Thyroid gland (tissue), 4 donors: ENCODE results near the gene PEPD.

Experiments used
- POLR2A ChIP-seq, 2 donors: fragments of 450-650 bp; IDR thresholded peaks; one replicate each; pipeline ENCODE4 v1.6.1; 2017; ENCODE audit warnings: antibody characterized with exemption in 2 of 2, mild to moderate bottlenecking in 2 of 2, moderate library complexity in 1 of 2
- TF ChIP-seq, protein P1 (sequence below), 6 experiments: fragments of 200-600 bp in 3 of 6; fragments of 450-650 bp in 3 of 6; sonication (generic) in 3 of 6; IDR thresholded peaks; one replicate each; pipeline ENCODE4 v1.5.1; 2016 to 2019; ENCODE audit warnings: antibody characterized with exemption in 6 of 6, mild to moderate bottlenecking in 2 of 6, inconsistent platforms in 1 of 6, moderate library complexity in 1 of 6

DNA sequence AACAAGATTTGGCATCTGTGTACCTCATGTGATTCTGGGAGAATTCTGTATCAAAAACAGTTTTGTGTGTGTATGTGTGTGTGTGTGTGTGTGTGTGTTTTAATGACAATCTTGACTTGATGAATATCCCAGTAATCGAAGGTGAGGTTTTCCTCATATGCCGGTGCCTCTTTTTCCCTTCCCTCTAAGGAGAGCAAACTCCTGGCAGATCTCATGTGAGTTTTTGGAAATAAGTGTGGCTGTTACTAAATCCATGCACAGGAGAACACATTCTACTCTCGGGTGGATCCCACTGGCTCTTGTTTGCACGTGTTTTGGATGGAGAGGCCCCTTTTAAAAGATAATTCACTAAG, 177.0 kb downstream of the PEPD start:
- no peak for TF ChIP-seq POLR2A (IDR thresholded peaks at IDR 0.05)
- TF ChIP-seq, protein P1, sequence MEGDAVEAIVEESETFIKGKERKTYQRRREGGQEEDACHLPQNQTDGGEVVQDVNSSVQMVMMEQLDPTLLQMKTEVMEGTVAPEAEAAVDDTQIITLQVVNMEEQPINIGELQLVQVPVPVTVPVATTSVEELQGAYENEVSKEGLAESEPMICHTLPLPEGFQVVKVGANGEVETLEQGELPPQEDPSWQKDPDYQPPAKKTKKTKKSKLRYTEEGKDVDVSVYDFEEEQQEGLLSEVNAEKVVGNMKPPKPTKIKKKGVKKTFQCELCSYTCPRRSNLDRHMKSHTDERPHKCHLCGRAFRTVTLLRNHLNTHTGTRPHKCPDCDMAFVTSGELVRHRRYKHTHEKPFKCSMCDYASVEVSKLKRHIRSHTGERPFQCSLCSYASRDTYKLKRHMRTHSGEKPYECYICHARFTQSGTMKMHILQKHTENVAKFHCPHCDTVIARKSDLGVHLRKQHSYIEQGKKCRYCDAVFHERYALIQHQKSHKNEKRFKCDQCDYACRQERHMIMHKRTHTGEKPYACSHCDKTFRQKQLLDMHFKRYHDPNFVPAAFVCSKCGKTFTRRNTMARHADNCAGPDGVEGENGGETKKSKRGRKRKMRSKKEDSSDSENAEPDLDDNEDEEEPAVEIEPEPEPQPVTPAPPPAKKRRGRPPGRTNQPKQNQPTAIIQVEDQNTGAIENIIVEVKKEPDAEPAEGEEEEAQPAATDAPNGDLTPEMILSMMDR (IDR thresholded peaks at IDR 0.05): no peak
